Chondrocyte (in vitro differentiated cells): ENCODE measurements around the gene LRPAP1. TPM values are rescaled to one million over a fixed set of nuclear protein-coding genes. Genes with fewer than 3 reads are reported as not detected.
"Not testable (repeated sequence)": the region's sequence is repeated elsewhere in the genome, so short reads cannot be mapped to it uniquely, and the experiment has no call there.

Experiments
- DNase-seq: peaks from one replicate; pipeline ENCODE4 v3.0.0; 2021; ENCODE audit warnings: mixed read lengths, low spot score
- H3K27ac Mint-ChIP-seq: one replicate; pipeline ENCODE4 v1.8.0; 2021; ENCODE audit warnings: mild to moderate bottlenecking, moderate library complexity, mixed read lengths; ENCODE audit not compliant: unreplicated experiment
- H3K27me3 Mint-ChIP-seq: 2 replicates; pipeline ENCODE4 v1.8.0; 2021; ENCODE audit warnings: low read depth, mixed read lengths
- H3K36me3 Mint-ChIP-seq: 2 replicates; pipeline ENCODE4 v1.8.0; 2021; ENCODE audit warnings: low read depth, mixed read lengths
- H3K4me1 Mint-ChIP-seq: 2 replicates; pipeline ENCODE4 v1.8.0; 2021; ENCODE audit warnings: low read depth, mild to moderate bottlenecking, mixed read lengths
- H3K4me3 Mint-ChIP-seq: one replicate; pipeline ENCODE4 v1.8.0; 2021; ENCODE audit warnings: mild to moderate bottlenecking, moderate library complexity, mixed read lengths; ENCODE audit not compliant: unreplicated experiment
- H3K9me3 Mint-ChIP-seq: 2 replicates; pipeline ENCODE4 v1.8.0; 2021; ENCODE audit warnings: low read depth, mixed read lengths
- CTCF ChIP-seq: fragments of 200-600 bp; sonication (generic); IDR thresholded peaks from 2 replicates; pipeline ENCODE4 v1.5.0; 2021; ENCODE audit warnings: antibody characterized with exemption, mild to moderate bottlenecking, moderate library complexity
- total RNA-seq: library from RNA; stranded (reverse); gene quantifications from 3 replicates; pipeline ENCODE4 v1.2.1, GENCODE V29; 2021

Gene LRPAP1
- total RNA-seq, 1 donor from 2014 or later = 135 TPM

- H3K36me3 Mint-ChIP-seq = peaks cover 6% of the 10 kb centered on the region
- no peak overlapping the region for H3K4me3 Mint-ChIP-seq
- peaks cover 8% of the 10 kb centered on the region for H3K4me1 Mint-ChIP-seq
- no peak for DNase-seq
- no peak for TF ChIP-seq CTCF
- H3K9me3 Mint-ChIP-seq = peaks cover 31% of the 10 kb centered on the region
- H3K27me3 Mint-ChIP-seq = peaks cover 7% of the 10 kb centered on the region
- H3K27ac Mint-ChIP-seq = no peak overlapping the region
Measured at GRCh38 chr4:3458371-3458770, 73.9 kb downstream of the LRPAP1 start.

- H3K4me1 Mint-ChIP-seq, H3K36me3 Mint-ChIP-seq, H3K4me3 Mint-ChIP-seq, DNase-seq, H3K27me3 Mint-ChIP-seq, H3K27ac Mint-ChIP-seq: not testable (repeated sequence)
- peaks cover 31% of the 10 kb centered on the region for H3K9me3 Mint-ChIP-seq
Measured at GRCh38 chr4:3455596-3455995, 76.6 kb downstream of the LRPAP1 start.

Other genes starting within 250 kb of the LRPAP1 start
- gene RGS12, start 239.4 kb downstream of the LRPAP1 start, total RNA-seq = 19.0 to 24.2 TPM (median 19.3 TPM) in 3 replicates
- gene HGFAC, start 90.5 kb downstream of the LRPAP1 start, total RNA-seq = 0.28 to 0.36 TPM (median 0.35 TPM) in 3 replicates
- gene DOK7, start 69.1 kb downstream of the LRPAP1 start, total RNA-seq = 0.37 TPM in 1 of 3 replicates, not detected in the others
- gene ADRA2C, start 234.0 kb upstream of the LRPAP1 start, total RNA-seq = 0.99 to 1.6 TPM (median 1.5 TPM) in 3 replicates